ENCODE data around the gene OGA.

OGA gene

DNA sequence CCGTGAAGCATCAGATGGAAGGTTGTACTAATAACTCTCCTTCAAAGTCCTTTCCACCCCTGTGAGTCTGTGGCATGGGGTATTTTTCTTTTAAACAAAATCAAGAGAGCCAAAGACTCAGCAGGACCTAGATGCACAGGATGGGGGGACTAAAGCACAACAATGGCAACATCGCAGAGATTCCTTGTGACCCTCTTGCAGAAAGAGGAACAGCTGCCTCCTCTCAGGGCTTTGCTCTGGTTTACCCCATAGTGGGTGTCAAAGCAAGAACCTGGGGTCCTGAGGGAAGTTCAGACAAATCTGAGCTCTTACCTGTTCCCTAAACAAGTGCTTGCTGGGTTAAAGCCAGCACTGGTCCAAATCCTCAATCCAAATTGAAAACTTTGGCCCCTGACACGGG lies 81.6 kb downstream of the OGA start:
- no peaks in the 10 kb centered on the region for H3K27me3 ChIP-seq (replicated peaks; ENCODE audit: control insufficient read depth, insufficient read depth, low read length, poor library complexity, severe bottlenecking)
- H3K36me3 ChIP-seq (ENCODE audit: control insufficient read depth, insufficient read depth, low read length), result no peaks in the 10 kb centered on the region
- no peak overlapping the region for H3K4me3 ChIP-seq (ENCODE audit: insufficient read depth, low read depth, low read length, poor library complexity, severe bottlenecking)
- no peaks in the 10 kb centered on the region for H3K9me3 ChIP-seq (ENCODE audit: control insufficient read depth, low read length)
- H3K27ac ChIP-seq (ENCODE audit: insufficient read depth, low read length, poor library complexity, severe bottlenecking), result no peak overlapping the region
- H3K4me1 ChIP-seq (ENCODE audit: control insufficient read depth, insufficient read depth, low read length, poor library complexity, severe bottlenecking), result no peaks in the 10 kb centered on the region
- no peak for DNase-seq
